ENCODE data around the gene DMBX1. TPM values are rescaled to one million over a fixed set of nuclear protein-coding genes. Genes with fewer than 3 reads are reported as not detected.

The DMBX1 gene
- total RNA-seq, 1 donor from 2014 or later: not detected

DNA sequence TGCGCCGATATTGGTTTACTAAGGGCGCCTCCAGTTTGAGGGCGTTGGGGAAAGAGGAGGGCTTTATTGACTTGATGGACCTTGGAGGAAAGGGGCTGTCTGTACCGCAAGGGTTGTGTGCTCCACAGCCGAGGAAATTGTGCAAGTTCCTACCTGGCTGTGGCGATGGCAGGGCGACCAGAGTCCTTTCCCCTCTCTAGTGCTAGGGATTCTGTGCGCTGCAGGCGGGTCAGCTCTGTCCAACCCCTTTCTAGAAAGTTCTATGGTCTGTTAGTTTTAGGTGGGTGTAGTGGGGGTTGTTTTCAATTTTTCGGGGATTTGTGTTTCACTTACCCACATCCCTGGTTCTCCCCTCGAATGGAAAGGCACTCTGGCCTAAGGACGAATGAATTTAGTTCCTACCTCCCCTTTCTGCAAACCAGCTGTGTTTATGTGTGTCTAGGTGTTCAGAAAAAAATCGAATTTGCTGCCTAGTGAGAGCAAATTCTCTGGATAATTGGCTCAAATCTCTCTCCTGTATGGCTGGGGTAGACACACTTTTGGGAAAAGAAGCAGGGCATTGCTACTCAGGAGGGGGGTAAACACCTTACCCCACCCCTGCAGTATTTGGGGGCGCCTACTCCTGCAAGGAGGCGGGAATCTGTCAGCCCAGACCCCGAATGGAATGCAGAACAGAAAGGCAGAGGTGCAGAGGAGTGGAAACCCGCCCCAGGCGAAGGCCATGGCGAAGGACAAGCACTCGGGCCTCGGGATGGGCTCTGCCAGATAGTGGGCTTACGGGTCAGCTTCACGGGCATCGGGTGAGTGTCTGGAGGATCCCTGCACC is 2.0 kb downstream of the DMBX1 start:
- no peaks in the 10 kb centered on the region for H3K9me3 Mint-ChIP-seq
- ChIA-PET CTCF (no interaction called here), POLR2A (no interaction called here)
- DNase-seq (no peak), ATAC-seq (ENCODE audit: low read depth) (no peak)
- TF ChIP-seq, protein P1, sequence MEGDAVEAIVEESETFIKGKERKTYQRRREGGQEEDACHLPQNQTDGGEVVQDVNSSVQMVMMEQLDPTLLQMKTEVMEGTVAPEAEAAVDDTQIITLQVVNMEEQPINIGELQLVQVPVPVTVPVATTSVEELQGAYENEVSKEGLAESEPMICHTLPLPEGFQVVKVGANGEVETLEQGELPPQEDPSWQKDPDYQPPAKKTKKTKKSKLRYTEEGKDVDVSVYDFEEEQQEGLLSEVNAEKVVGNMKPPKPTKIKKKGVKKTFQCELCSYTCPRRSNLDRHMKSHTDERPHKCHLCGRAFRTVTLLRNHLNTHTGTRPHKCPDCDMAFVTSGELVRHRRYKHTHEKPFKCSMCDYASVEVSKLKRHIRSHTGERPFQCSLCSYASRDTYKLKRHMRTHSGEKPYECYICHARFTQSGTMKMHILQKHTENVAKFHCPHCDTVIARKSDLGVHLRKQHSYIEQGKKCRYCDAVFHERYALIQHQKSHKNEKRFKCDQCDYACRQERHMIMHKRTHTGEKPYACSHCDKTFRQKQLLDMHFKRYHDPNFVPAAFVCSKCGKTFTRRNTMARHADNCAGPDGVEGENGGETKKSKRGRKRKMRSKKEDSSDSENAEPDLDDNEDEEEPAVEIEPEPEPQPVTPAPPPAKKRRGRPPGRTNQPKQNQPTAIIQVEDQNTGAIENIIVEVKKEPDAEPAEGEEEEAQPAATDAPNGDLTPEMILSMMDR (IDR thresholded peaks at IDR 0.05): no peak
- peaks cover 20% of the 10 kb centered on the region for H3K4me1 Mint-ChIP-seq
- no peak overlapping the region for H3K4me3 Mint-ChIP-seq
- intact Hi-C loops (cut with micrococcal nuclease): no loop called here
- no peak overlapping the region for H3K27ac Mint-ChIP-seq
- peaks cover 78% of the 10 kb centered on the region for H3K27me3 Mint-ChIP-seq
- H3K36me3 Mint-ChIP-seq (ENCODE audit: low read depth): no peaks in the 10 kb centered on the region

DNA sequence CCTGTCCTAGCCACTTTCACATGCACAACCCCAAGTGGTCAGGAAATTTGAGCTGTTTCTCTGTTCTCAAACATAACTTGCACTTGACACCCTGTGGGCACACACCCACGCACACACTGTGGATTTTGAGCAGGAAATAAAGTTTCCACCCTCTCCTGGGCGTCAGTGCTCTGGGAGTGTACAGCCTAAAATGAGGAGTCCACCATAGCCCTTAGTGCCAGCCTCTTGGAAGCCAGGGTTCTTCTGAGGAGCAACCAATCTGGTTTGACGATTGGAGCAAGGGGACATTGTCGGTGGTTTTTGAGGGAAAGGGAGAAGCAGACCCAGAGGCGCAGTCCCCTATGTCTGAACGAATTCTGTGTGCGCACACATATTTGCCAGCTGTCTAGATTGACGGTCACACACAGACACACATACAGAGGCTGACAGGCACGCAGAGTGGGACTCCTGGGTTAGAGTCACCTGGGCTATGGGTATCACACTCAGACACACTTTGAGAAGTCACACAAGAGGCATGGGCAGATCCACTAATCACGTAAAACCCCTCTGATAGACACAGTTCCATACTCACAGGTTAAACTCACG is 2.7 kb downstream of the DMBX1 start:
- ChIA-PET POLR2A (no interaction called here), CTCF (no interaction called here)
- Mint-ChIP-seq H3K27ac (no peak overlapping the region), H3K4me3 (no peak overlapping the region), H3K36me3 (ENCODE audit: low read depth) (no peaks in the 10 kb centered on the region), H3K9me3 (no peaks in the 10 kb centered on the region), H3K27me3 (peaks cover 79% of the 10 kb centered on the region), H3K4me1 (peaks cover 20% of the 10 kb centered on the region)
- ATAC-seq (ENCODE audit: low read depth): no peak
- intact Hi-C loops (cut with micrococcal nuclease): no loop called here
- TF ChIP-seq, protein P1 (IDR thresholded peaks at IDR 0.05): no peak
- DNase-seq: no peak

DNA sequence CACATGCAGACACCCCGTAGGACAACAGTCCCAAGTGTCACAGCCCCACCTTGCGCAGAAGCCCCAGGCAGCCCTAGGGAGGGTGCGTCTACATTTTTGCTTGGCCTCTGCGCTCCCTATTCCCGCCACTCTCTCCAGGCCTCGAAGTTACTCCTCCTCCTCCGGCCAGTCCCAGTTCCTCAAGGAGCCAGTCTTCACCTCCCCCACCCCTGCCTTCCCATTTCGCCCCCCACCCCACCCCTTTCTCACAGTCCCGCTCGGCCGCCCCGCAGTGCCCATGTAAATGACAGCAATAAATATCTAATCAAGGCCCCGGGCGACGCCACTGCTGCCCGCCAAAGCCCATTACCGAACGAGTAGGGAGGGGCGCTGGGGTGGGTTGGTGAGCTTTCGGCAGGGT is 3.2 kb downstream of the DMBX1 start:
- H3K4me1 Mint-ChIP-seq: peaks cover 20% of the 10 kb centered on the region
- peaks cover 76% of the 10 kb centered on the region for H3K27me3 Mint-ChIP-seq
- ATAC-seq (ENCODE audit: low read depth) (no peak), DNase-seq (no peak)
- H3K4me3 Mint-ChIP-seq: no peak overlapping the region
- TF ChIP-seq, protein P1 (IDR thresholded peaks at IDR 0.05): no peak
- intact Hi-C loops (cut with micrococcal nuclease): no loop called here
- ChIA-PET POLR2A (no interaction called here), CTCF (no interaction called here)
- no peaks in the 10 kb centered on the region for H3K36me3 Mint-ChIP-seq (ENCODE audit: low read depth)
- H3K9me3 Mint-ChIP-seq: no peaks in the 10 kb centered on the region
- H3K27ac Mint-ChIP-seq: no peak overlapping the region

DNA sequence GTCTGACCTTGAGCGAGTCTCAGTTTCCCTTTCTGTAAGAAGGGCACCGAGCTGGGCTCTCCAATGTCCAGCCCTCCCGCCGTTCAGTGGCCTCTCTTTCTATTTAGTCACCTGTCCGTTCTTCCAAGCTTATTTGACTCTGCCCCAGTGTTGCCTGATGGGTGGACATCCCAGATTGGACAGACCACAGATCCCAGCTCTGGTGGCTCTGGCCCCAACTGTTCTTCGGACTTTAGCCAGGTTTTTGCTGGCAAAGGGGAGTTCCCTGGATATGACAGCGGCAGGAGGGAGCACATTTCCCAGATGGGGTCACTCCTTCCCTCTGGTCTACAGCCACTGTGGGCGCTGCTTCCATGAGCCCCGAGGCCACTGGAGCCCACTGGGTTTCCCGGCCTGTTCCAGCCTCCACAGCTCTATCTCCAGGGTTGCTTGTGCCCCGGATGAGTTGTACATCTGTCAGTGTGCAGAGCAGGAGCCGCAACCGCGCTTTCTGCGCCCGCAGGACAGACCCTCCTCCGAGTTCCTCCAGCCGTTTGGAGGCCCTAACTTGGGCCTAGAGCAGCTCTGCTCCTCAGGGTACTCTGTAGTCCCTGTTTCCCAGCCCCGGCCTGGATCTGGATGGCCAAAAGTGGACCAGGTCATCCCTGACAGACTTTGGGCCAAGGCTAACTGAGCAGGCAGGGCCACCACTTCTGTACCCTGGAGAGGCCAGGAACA is 3.8 kb downstream of the DMBX1 start:
- no peak overlapping the region for H3K4me3 Mint-ChIP-seq
- DNase-seq (no peak), ATAC-seq (ENCODE audit: low read depth) (no peak)
- H3K27me3 Mint-ChIP-seq: peaks cover 72% of the 10 kb centered on the region
- peaks cover 19% of the 10 kb centered on the region for H3K4me1 Mint-ChIP-seq
- ChIA-PET CTCF (no interaction called here), POLR2A (no interaction called here)
- no peak overlapping the region for H3K27ac Mint-ChIP-seq
- no peaks in the 10 kb centered on the region for H3K9me3 Mint-ChIP-seq
- TF ChIP-seq, protein P1 (IDR thresholded peaks at IDR 0.05): no peak
- intact Hi-C loops (cut with micrococcal nuclease): no loop called here
- no peaks in the 10 kb centered on the region for H3K36me3 Mint-ChIP-seq (ENCODE audit: low read depth)

DNA sequence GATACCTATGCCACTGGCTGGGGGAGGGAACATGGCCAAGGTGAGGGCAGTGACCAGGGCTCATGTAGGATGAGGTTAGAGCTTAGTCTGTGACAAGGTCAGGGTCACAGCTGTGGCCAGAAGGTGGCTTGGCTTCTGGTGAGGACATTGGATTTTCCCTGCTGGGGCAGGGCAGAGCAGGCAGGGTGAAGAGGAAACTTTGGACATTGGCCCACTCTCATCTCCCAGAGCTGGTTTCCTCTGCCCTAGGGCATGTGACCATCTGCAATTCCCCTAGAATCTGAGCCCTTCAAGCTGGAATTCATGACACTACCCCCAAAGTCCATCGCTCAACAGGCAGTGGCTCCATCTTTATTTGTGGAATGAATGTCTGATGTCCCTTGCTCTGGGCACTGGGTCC is 5.3 kb downstream of the DMBX1 start:
- intact Hi-C loops (cut with micrococcal nuclease): no loop called here
- CTCF ChIA-PET: no interaction called here
- no peak overlapping the region for H3K4me3 Mint-ChIP-seq

More for the DNA sequence above, 5.3 kb downstream of the DMBX1 start:
- POLR2A ChIA-PET: no interaction called here
- Mint-ChIP-seq H3K27me3 (peaks cover 63% of the 10 kb centered on the region), H3K36me3 (ENCODE audit: low read depth) (no peaks in the 10 kb centered on the region), H3K9me3 (no peaks in the 10 kb centered on the region), H3K27ac (no peak overlapping the region), H3K4me1 (peaks cover 6% of the 10 kb centered on the region)
- no peak for ATAC-seq (ENCODE audit: low read depth)
- TF ChIP-seq, protein P1 (IDR thresholded peaks at IDR 0.05): no peak
- DNase-seq: no peak

Measured in activated B cell treated with CpG ODN at 0.5 μM for 24 hours (primary cell).